Measurements from ENCODE around the gene CSF3R.

DNA sequence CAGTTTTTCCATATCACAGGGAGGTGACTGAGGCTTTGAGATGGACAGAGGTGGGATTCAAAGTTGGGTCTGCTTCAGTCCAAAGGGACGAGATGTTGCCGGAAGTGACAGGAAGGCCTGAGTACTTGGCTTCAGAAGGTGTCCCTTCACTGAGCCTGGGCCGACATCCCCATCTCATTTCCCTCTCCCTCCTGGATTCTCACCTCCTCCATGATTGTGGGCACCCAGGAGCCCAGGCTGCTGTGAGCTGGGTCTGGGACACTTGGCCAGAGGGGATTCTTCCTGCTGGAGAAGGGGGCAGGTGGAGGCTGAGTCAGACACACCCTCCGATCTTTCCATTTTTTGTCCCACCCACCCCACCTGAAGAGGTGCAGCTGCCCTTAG lies 15.7 kb downstream of the CSF3R start:
- no peak for TF ChIP-seq EZH2phosphoT487 (IDR thresholded peaks at IDR 0.05; ENCODE audit: borderline replicate concordance, low read depth, low read length)
- TF ChIP-seq, protein P1, sequence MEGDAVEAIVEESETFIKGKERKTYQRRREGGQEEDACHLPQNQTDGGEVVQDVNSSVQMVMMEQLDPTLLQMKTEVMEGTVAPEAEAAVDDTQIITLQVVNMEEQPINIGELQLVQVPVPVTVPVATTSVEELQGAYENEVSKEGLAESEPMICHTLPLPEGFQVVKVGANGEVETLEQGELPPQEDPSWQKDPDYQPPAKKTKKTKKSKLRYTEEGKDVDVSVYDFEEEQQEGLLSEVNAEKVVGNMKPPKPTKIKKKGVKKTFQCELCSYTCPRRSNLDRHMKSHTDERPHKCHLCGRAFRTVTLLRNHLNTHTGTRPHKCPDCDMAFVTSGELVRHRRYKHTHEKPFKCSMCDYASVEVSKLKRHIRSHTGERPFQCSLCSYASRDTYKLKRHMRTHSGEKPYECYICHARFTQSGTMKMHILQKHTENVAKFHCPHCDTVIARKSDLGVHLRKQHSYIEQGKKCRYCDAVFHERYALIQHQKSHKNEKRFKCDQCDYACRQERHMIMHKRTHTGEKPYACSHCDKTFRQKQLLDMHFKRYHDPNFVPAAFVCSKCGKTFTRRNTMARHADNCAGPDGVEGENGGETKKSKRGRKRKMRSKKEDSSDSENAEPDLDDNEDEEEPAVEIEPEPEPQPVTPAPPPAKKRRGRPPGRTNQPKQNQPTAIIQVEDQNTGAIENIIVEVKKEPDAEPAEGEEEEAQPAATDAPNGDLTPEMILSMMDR (conservative IDR thresholded peaks at IDR 0.05; ENCODE audit: low read length) = no peak

Measured in OCI-LY7 (cell line).